Stimulated activated CD8-positive, alpha-beta memory T cell treated with anti-CD3 and anti-CD28 coated beads, Interleukin-4, amount 100 ng/mL, for 1 hour (primary cell): ENCODE data around the gene USP7.
"Not testable (repeated sequence)": the region's sequence is repeated elsewhere in the genome, so short reads cannot be mapped to it uniquely, and the experiment has no call there.

ENCODE experiments used
- DNase-seq, 2 donors: peaks; one replicate each; pipeline ENCODE4 v3.0.0-alpha.2; 2020; ENCODE audit warnings: low read depth in 2 of 2, low spot score in 1 of 2

The USP7 gene

DNA sequence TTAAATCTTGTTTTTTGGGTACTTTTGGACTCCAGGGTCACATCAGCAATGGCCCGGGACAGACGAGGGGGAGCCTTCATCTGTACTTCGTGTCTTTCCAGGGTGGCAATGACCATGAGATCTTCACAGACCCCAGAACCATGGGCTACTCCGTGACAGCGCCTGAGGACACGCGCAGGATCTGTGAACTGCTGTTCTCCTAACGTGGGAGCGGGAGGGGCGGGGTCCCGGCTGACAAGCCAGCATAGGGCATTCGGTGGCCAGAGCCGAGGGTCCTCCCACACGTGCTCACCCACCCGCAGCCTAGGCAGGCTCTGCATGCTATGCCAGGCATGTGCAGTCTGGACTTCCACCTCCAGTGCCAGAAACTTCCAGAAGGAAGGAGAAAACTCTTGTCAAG, 116.1 kb downstream of the USP7 start:
- no peak for DNase-seq

DNA sequence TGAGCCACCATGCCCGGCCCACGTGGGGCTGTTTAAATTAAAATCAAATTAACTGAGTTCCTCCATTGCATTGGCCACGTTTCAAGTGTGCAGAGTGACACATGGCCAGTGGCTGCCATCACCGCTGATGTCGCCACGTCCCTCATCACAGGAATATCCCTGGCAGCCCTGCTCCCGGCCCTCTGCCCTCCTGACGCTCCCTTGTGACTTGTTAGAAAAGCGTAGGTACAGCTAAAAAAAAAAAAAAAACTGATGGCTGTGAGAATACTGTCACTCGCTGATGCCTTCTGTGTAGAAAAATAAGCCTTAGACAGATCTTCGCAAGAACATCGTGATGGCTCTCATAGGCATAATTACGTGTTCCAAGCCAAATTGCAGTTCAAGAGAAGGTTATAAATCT, 116.6 kb downstream of the USP7 start:
- no peak for DNase-seq

DNA sequence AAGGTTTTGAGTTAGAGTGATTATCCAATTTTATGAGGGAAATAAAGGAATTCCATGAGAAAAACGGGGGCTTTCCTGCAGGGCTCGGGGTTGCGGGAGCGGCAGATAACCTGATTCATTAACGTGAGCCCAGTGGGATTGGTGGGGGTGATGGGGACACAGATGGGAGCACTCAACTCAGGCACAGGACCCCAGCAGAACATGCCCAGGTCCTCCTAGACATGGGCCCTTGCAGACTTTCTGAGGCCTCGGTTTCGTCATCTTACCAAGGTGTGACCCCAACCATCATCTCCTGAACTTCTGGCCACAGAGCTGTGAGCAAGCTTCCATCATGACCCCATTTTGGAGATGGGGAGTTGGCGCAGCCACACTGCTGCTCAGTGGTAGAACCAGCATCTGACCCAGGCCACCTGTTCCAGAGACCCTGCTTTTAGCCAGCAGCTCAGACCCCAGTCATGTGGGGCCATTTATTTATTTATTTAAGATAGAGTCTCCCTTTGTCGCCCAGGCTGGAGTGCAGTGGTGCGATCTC, 117.2 kb downstream of the USP7 start:
- DNase-seq = no peak

DNA sequence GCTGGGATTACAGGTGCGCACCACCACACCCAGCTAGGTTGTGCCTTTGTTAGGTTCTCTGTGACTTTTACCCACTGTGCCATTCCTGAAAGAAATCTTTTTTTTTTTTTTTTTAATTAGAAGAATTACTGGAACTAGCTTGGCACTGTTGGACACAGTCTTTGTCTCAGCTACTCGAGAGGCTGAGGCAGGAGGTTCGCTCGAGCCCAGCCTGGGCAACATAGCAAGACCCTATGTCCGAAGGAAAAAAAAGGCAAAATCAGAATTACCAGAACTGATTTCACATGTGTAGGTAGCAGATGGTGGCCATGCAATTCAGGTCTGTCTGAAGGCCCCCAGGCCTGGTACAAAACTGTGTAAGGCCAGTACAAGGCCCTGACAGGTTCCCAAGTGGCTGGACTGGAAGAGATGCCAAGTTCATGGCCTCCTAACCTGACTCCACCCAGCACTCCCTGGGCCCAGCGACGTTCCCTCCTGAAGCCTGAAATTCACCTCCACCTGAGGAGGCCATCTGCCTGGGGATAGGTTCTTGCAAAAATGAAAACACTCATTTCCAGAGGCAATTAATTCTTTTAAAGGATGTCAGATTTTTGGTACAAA, 117.9 kb downstream of the USP7 start:
- DNase-seq = no peak

DNA sequence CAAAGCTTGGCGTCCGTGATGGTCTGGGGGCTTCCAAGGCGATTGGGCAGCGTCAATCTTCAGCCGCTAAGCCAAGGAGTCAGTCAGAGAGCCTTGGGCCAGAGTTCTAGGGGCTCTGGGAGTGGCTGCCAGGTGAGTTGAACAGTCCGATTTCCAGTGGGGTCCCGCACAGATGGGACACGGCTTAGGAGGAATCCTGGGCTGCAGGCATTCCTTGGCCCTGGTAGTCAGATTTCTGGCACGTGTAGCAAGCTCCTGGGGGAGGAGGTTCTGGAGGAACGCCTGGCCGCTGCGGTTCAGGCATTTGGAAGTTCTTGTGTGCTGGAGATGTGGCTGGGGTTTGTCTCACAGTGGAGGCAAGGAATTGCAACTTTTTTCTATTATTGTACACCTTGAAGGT, 120.4 kb downstream of the USP7 start:
- DNase-seq = not testable (repeated sequence)
